Liver (tissue), 3 donors: Measurements from ENCODE around the gene DNAJC19.

Source experiments
- CTCF ChIP-seq: fragments of 150-350 bp; IDR thresholded peaks from 2 replicates; pipeline ENCODE4 v1.5.1; 2017; ENCODE audit warnings: improper control_type of control experiment, low read depth, low read length; ENCODE audit not compliant: missing input control
- EGR1 ChIP-seq, 2 donors: IDR thresholded peaks; 2 replicates each; pipeline ENCODE4 v1.6.1; 2016 to 2018; ENCODE audit warnings: antibody characterized with exemption in 2 of 2, low read depth in 2 of 2
- FOXA1 ChIP-seq: IDR thresholded peaks from 2 replicates; pipeline ENCODE4 v1.6.1; 2016; ENCODE audit warnings: antibody characterized with exemption
- GABPA ChIP-seq, 2 donors: IDR thresholded peaks in 1 of 2; conservative IDR thresholded peaks in 1 of 2; 2 replicates each; pipeline ENCODE4 v1.6.1; 2016; ENCODE audit warnings: antibody characterized with exemption in 2 of 2, mild to moderate bottlenecking in 1 of 2, moderate library complexity in 1 of 2
- JUND ChIP-seq, 2 donors: IDR thresholded peaks; 2 replicates each; pipeline ENCODE4 v1.6.1; 2016; ENCODE audit warnings: antibody characterized with exemption in 2 of 2
- RAD21 ChIP-seq, 2 donors: IDR thresholded peaks; 2 replicates each; pipeline ENCODE4 v1.6.1; 2016; ENCODE audit warnings: antibody characterized with exemption in 2 of 2, mild to moderate bottlenecking in 2 of 2
- TAF1 ChIP-seq: conservative IDR thresholded peaks from 2 replicates; pipeline ENCODE4 v1.6.1; 2016; ENCODE audit warnings: antibody characterized with exemption, mild to moderate bottlenecking
- YY1 ChIP-seq: IDR thresholded peaks from 2 replicates; pipeline ENCODE4 v1.6.1; 2016; ENCODE audit warnings: antibody characterized with exemption, mild to moderate bottlenecking
- ZBTB33 ChIP-seq: IDR thresholded peaks from 2 replicates; pipeline ENCODE4 v1.6.1; 2016; ENCODE audit warnings: antibody characterized with exemption
- TF ChIP-seq, protein P1 (sequence below): IDR thresholded peaks from 2 replicates; pipeline ENCODE4 v1.6.1; 2016; ENCODE audit warnings: antibody characterized with exemption
- donor health status: healthy.
- donor health status: healthy.

- TF ChIP-seq YY1 (no peak), CTCF (no peak), FOXA1 (no peak), EGR1 (IDR thresholded peaks at IDR 0.05; ENCODE audit: low read depth in 2 of 2) (no peak), TAF1 (no peak), RAD21 (IDR thresholded peaks at IDR 0.05) (no peak), GABPA (IDR thresholded peaks at IDR 0.05 in 1 of 2, conservative IDR thresholded peaks at IDR 0.05 in 1 of 2) (no peak), ZBTB33 (no peak), JUND (IDR thresholded peaks at IDR 0.05) (no peak)
- TF ChIP-seq, protein P1, sequence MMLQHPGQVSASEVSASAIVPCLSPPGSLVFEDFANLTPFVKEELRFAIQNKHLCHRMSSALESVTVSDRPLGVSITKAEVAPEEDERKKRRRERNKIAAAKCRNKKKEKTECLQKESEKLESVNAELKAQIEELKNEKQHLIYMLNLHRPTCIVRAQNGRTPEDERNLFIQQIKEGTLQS: no peak
Measured at GRCh38 chr3:181017690-181018089, 28.2 kb upstream of the DNAJC19 start.
